Measurements from ENCODE around the gene GALNT14. TPM values are rescaled to one million over a fixed set of nuclear protein-coding genes. Genes with fewer than 3 reads are reported as not detected.
"Not testable (repeated sequence)": the region's sequence is repeated elsewhere in the genome, so short reads cannot be mapped to it uniquely, and the experiment has no call there.

Gene GALNT14
- total RNA-seq: under 1 TPM in 1 of 2 donors, not detected in 1; 0.52 TPM

DNA sequence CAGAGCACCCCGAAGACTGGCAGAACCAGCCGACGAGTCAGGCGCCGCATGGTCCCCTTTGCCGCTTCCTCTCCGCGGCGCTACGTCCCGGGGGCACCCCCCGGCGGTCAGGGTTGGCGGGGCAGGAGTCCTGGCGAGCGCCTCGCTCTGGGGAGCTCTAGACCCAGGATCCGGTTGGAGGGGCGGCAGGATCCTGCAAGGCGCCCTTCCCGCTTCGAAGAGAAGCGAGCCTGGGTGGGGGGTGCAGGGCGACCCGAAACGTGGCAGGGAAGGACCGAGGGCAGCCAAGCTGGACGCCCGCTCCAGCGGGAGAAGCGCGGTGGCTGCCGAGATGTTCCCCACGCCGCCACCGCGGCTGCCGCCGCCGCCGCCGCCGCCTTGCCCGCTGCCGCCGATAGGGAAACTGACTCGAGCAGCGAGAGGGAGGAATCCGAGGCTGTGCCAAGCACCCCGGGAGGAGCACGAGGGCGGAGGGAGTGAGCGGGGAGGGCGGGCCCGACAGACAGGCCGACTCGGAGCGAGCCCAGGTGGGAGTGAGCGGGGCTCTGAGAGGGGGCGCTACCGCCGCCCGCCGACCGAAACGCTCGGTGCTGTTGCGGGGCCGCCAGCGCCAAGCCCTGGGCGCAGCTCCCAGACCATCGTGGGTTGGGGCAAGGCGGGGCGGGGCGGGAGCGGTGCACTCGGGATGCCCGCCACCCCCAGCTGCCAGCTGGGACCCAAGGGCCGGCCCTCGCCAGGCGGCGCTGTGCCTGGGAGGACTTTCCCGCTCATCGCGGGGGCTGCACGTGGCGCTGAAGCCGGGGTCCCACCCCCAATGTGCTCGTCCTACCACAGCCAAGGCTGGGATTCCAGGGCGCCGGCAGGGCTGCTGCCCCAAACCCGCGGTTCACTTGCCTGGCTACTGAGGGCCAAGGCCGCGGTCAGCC, at the start of gene GALNT14:
TSS of gene GALNT14 (minus strand) at position 404 of the 926 bp plus-strand sequence. CDS start at position 50, 354 bp downstream.
- Mint-ChIP-seq H3K4me3 (peak within 1 kb of the TSS; percentile 50), H3K36me3 (ENCODE audit: low read depth) (no peaks in the 10 kb centered on the region), H3K27me3 (peaks cover 46% of the 10 kb centered on the region), H3K9me3 (no peaks in the 10 kb centered on the region), H3K4me1 (peaks cover 7% of the 10 kb centered on the region), H3K27ac (no peak within 1 kb of the TSS)
- ATAC-seq (replicated peaks): peak; percentile 62

- H3K36me3 Mint-ChIP-seq (ENCODE audit: low read depth): no peaks in the 10 kb centered on the region
- H3K4me1 Mint-ChIP-seq: no peaks in the 10 kb centered on the region
- H3K9me3 Mint-ChIP-seq: no peaks in the 10 kb centered on the region
- peaks cover 2% of the 10 kb centered on the region for H3K27me3 Mint-ChIP-seq
- H3K27ac Mint-ChIP-seq: no peak overlapping the region
- ATAC-seq (replicated peaks): no peak
- no peak overlapping the region for H3K4me3 Mint-ChIP-seq
Observed at GRCh38 chr2:31187166-31187565, 48.9 kb upstream of the GALNT14 start.

- not testable (repeated sequence) for H3K36me3 Mint-ChIP-seq (ENCODE audit: low read depth); ATAC-seq (replicated peaks); H3K9me3 Mint-ChIP-seq; H3K4me1 Mint-ChIP-seq; H3K27ac Mint-ChIP-seq; H3K27me3 Mint-ChIP-seq; H3K4me3 Mint-ChIP-seq
Observed at GRCh38 chr2:31183973-31184372, 45.7 kb upstream of the GALNT14 start.

DNA sequence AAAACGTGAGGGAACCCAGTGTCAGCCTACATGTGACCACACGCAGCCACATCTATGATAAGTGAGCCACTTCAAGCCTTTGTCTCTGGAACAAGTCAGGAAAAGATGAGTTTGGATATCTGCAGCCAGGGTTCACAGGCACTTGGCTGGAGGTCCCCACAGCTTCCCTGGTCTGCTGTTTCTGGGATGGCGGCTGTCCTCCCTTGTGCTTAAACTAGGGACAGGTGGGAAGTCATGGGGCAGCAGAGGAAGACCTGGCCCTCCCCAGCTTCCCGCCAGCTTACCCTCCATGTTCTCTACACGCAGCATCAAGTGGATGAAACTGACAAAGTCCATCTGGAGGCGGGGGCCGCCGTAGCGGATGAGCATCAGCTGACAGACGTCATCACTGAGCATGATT, 38.5 kb upstream of the GALNT14 start:
- Mint-ChIP-seq H3K9me3 (no peaks in the 10 kb centered on the region), H3K36me3 (ENCODE audit: low read depth) (no peaks in the 10 kb centered on the region), H3K27ac (no peak overlapping the region), H3K4me1 (no peaks in the 10 kb centered on the region), H3K27me3 (no peaks in the 10 kb centered on the region), H3K4me3 (no peak overlapping the region)
- ATAC-seq (replicated peaks): no peak

- Mint-ChIP-seq H3K27me3 (no peaks in the 10 kb centered on the region), H3K9me3 (no peaks in the 10 kb centered on the region), H3K36me3 (ENCODE audit: low read depth) (no peaks in the 10 kb centered on the region), H3K4me3 (no peak overlapping the region), H3K4me1 (no peaks in the 10 kb centered on the region), H3K27ac (no peak overlapping the region)
- ATAC-seq (replicated peaks): no peak
Observed at GRCh38 chr2:31171142-31171541, 32.9 kb upstream of the GALNT14 start.

DNA sequence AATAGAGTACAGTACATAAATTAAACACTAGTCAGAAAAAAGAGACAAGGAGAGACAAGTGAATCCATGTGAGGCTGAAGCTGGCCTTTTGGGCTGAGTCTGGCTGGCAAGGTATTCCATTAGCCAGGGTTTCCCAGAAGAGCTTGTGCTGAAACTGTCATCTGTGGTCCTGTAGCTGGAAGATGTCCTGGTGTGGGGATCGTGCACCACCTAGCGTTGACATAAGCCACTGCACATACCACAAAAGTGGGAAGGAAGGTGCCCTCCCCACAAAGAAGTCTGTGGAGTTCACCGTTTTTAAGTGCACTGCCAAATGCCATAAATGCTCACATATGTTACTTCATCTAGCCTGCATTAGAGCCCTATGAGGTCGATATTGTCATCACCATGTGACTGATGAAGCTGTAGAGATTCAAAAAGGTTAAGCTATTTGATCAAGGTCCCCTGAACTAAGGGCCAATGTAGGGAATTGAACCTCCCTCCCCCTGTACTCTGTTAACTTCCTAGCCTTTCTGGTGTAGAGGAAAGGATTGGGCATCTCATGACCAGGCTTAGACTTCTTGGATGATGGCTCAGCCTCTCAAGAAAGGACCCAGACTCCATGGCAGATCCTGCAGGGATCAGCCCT, 31.9 kb upstream of the GALNT14 start:
- H3K36me3 Mint-ChIP-seq (ENCODE audit: low read depth): no peaks in the 10 kb centered on the region
- H3K4me3 Mint-ChIP-seq: no peak overlapping the region
- no peak overlapping the region for H3K27ac Mint-ChIP-seq
- peaks cover 3% of the 10 kb centered on the region for H3K27me3 Mint-ChIP-seq
- no peaks in the 10 kb centered on the region for H3K9me3 Mint-ChIP-seq
- no peaks in the 10 kb centered on the region for H3K4me1 Mint-ChIP-seq
- peak; percentile 69 for ATAC-seq (replicated peaks)

- no peak for ATAC-seq (replicated peaks)
- Mint-ChIP-seq H3K4me1 (peaks cover 4% of the 10 kb centered on the region), H3K27me3 (peaks cover 8% of the 10 kb centered on the region), H3K36me3 (ENCODE audit: low read depth) (no peaks in the 10 kb centered on the region), H3K4me3 (no peak overlapping the region), H3K27ac (no peak overlapping the region), H3K9me3 (no peaks in the 10 kb centered on the region)
Observed at GRCh38 chr2:31168291-31168690, 30.1 kb upstream of the GALNT14 start.

- H3K27me3 Mint-ChIP-seq: peaks cover 8% of the 10 kb centered on the region
- H3K9me3 Mint-ChIP-seq: no peaks in the 10 kb centered on the region
- H3K4me1 Mint-ChIP-seq: peaks cover 4% of the 10 kb centered on the region
- H3K27ac Mint-ChIP-seq: no peak overlapping the region
- H3K4me3 Mint-ChIP-seq: no peak overlapping the region
- no peak for ATAC-seq (replicated peaks)
- no peaks in the 10 kb centered on the region for H3K36me3 Mint-ChIP-seq (ENCODE audit: low read depth)
Observed at GRCh38 chr2:31166925-31167324, 28.7 kb upstream of the GALNT14 start.

DNA sequence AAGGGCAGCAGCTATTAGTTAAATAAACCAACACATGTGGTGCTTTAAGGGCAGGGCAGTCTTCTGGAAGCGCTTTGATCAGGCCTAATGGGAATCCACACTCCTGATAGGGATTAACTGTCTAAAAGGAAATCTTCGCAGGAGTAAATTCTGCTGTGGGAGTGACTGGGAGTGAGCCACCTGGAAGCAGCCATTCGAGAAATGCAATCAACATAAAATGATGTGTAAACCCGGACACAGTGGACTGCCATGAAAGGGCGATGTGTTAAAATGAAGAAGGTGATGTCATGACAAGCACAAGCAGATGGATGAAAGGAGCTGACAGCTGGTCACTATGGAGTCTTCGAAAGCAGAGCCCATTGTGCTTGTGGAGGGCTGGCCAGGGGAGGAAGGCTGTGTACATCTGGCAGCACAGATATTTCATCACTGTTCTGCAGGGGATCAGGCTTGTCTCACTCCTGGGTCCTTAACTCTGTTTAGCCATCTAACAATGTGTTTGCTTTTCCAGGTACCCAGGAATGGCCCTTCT, 24.8 kb upstream of the GALNT14 start:
- H3K4me3 Mint-ChIP-seq: no peak overlapping the region
- no peak for ATAC-seq (replicated peaks)
- H3K36me3 Mint-ChIP-seq (ENCODE audit: low read depth): no peaks in the 10 kb centered on the region
- peaks cover 8% of the 10 kb centered on the region for H3K27me3 Mint-ChIP-seq
- H3K9me3 Mint-ChIP-seq: no peaks in the 10 kb centered on the region
- H3K4me1 Mint-ChIP-seq: peaks cover 4% of the 10 kb centered on the region
- H3K27ac Mint-ChIP-seq: no peak overlapping the region

- Mint-ChIP-seq H3K4me3 (no peak overlapping the region), H3K4me1 (peaks cover 4% of the 10 kb centered on the region), H3K27ac (no peak overlapping the region), H3K27me3 (peaks cover 8% of the 10 kb centered on the region), H3K36me3 (ENCODE audit: low read depth) (no peaks in the 10 kb centered on the region), H3K9me3 (no peaks in the 10 kb centered on the region)
- no peak for ATAC-seq (replicated peaks)
Observed at GRCh38 chr2:31161637-31162036, 23.4 kb upstream of the GALNT14 start.

DNA sequence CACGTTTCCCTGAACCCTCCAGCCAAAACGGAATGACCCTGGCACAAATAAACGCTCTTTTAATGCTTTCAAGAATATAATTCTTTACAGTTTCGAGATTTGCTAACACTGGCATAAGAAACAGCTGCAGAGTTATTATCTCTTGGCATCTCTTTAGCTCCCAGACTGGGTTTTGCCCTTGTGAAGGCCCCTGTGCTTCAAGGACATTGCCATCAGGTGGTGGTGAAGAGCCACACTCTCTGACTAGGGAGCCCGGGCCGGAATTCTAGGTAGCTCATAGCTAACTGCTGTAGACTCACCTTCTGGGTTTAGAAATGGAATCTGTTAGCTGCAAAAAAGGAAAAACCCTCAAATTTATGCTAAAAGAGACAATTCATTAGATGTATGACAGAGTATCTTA, 13.3 kb upstream of the GALNT14 start:
- no peak for ATAC-seq (replicated peaks)
- Mint-ChIP-seq H3K36me3 (ENCODE audit: low read depth) (no peaks in the 10 kb centered on the region), H3K4me1 (no peaks in the 10 kb centered on the region), H3K9me3 (peaks cover 3% of the 10 kb centered on the region), H3K27me3 (peaks cover 20% of the 10 kb centered on the region), H3K4me3 (no peak overlapping the region), H3K27ac (no peak overlapping the region)

GRCh38 chr2:31150120-31150670, 12.0 kb upstream of the GALNT14 start:
- H3K4me3 Mint-ChIP-seq: no peak overlapping the region
- no peak for ATAC-seq (replicated peaks)
- H3K4me1 Mint-ChIP-seq: no peaks in the 10 kb centered on the region
- H3K27ac Mint-ChIP-seq: no peak overlapping the region
- no peaks in the 10 kb centered on the region for H3K36me3 Mint-ChIP-seq (ENCODE audit: low read depth)
- H3K9me3 Mint-ChIP-seq: peaks cover 3% of the 10 kb centered on the region
- peaks cover 22% of the 10 kb centered on the region for H3K27me3 Mint-ChIP-seq

- H3K4me1 Mint-ChIP-seq: no peaks in the 10 kb centered on the region
- no peak overlapping the region for H3K27ac Mint-ChIP-seq
- H3K27me3 Mint-ChIP-seq: peaks cover 18% of the 10 kb centered on the region
- no peaks in the 10 kb centered on the region for H3K9me3 Mint-ChIP-seq
- no peaks in the 10 kb centered on the region for H3K36me3 Mint-ChIP-seq (ENCODE audit: low read depth)
- H3K4me3 Mint-ChIP-seq: no peak overlapping the region
- ATAC-seq (replicated peaks): no peak
Observed at GRCh38 chr2:31148514-31148913, 10.3 kb upstream of the GALNT14 start.

GRCh38 chr2:31147645-31148044, 9.4 kb upstream of the GALNT14 start:
- no peak for ATAC-seq (replicated peaks)
- H3K4me1 Mint-ChIP-seq: no peaks in the 10 kb centered on the region

More at GRCh38 chr2:31147645-31148044, 9.4 kb upstream of the GALNT14 start:
- Mint-ChIP-seq H3K27me3 (peaks cover 18% of the 10 kb centered on the region), H3K9me3 (no peaks in the 10 kb centered on the region), H3K36me3 (ENCODE audit: low read depth) (no peaks in the 10 kb centered on the region), H3K27ac (no peak overlapping the region), H3K4me3 (no peak overlapping the region)
